ENCODE measurements around the gene CRYL1. TPM values are rescaled to one million over a fixed set of nuclear protein-coding genes. Genes with fewer than 3 reads are reported as not detected.

CRYL1 gene
- total RNA-seq, 1 donor from 2014 or later: 24.9 TPM

- H3K27me3 ChIP-seq (ENCODE audit: low read depth): no peaks in the 10 kb centered on the region
- H3K36me3 ChIP-seq: peaks cover 20% of the 10 kb centered on the region
- H3K27ac ChIP-seq: no peak overlapping the region
- intact Hi-C loops (cut with DNase I): no loop called here
- no peak overlapping the region for H3K4me3 ChIP-seq
- TF ChIP-seq CTCF (IDR thresholded peaks at IDR 0.05): no peak
- ATAC-seq (no peak), DNase-seq (no peak)
- peaks cover 7% of the 10 kb centered on the region for H3K4me1 ChIP-seq
- no peaks in the 10 kb centered on the region for H3K9me3 ChIP-seq
These were observed 33.7 kb downstream of the CRYL1 start for GRCh38 chr13:20491926-20492435.

- ATAC-seq (no peak), DNase-seq (no peak)
- Histone ChIP-seq H3K27ac (no peak overlapping the region), H3K9me3 (no peaks in the 10 kb centered on the region), H3K4me3 (no peak overlapping the region), H3K27me3 (ENCODE audit: low read depth) (no peaks in the 10 kb centered on the region), H3K36me3 (peaks cover 20% of the 10 kb centered on the region), H3K4me1 (no peaks in the 10 kb centered on the region)
- TF ChIP-seq CTCF (IDR thresholded peaks at IDR 0.05): no peak
- intact Hi-C loops (cut with DNase I): no loop called here
These were observed 36.4 kb downstream of the CRYL1 start for GRCh38 chr13:20489185-20489820.

GRCh38 chr13:20487927-20488326, 37.7 kb downstream of the CRYL1 start:
- H3K27ac ChIP-seq: no peak overlapping the region
- no peaks in the 10 kb centered on the region for H3K4me1 ChIP-seq
- TF ChIP-seq CTCF (IDR thresholded peaks at IDR 0.05): no peak
- H3K4me3 ChIP-seq: no peak overlapping the region
- H3K36me3 ChIP-seq: peaks cover 20% of the 10 kb centered on the region
- ATAC-seq (no peak), DNase-seq (no peak)
- H3K27me3 ChIP-seq (ENCODE audit: low read depth): no peaks in the 10 kb centered on the region
- intact Hi-C loops (cut with DNase I): no loop called here
- no peaks in the 10 kb centered on the region for H3K9me3 ChIP-seq

- Histone ChIP-seq H3K36me3 (peaks cover 5% of the 10 kb centered on the region), H3K4me3 (no peak overlapping the region), H3K4me1 (no peaks in the 10 kb centered on the region), H3K27ac (no peak overlapping the region), H3K9me3 (no peaks in the 10 kb centered on the region), H3K27me3 (ENCODE audit: low read depth) (no peaks in the 10 kb centered on the region)
- ATAC-seq: no peak
- no peak for DNase-seq
- no peak for TF ChIP-seq CTCF (IDR thresholded peaks at IDR 0.05)
- intact Hi-C loops (cut with DNase I): no loop called here
These were observed 42.9 kb downstream of the CRYL1 start for GRCh38 chr13:20482787-20483186.

- no peak for DNase-seq
- H3K4me1 ChIP-seq: no peaks in the 10 kb centered on the region
- intact Hi-C loops (cut with DNase I): no loop called here
- H3K27ac ChIP-seq: no peak overlapping the region
- no peaks in the 10 kb centered on the region for H3K27me3 ChIP-seq (ENCODE audit: low read depth)
- H3K4me3 ChIP-seq: no peak overlapping the region
- H3K9me3 ChIP-seq: no peaks in the 10 kb centered on the region
- no peak for TF ChIP-seq CTCF (IDR thresholded peaks at IDR 0.05)
- no peak for ATAC-seq
- H3K36me3 ChIP-seq: peaks cover under 1% of the 10 kb centered on the region
These were observed 43.3 kb downstream of the CRYL1 start for GRCh38 chr13:20482275-20482761.

All from lower lobe of right lung (tissue), 2 donors.